Activated T-helper 2 cell treated with anti-CD3 and anti-CD28 coated beads, Interferon-gamma antibody, Interleukin-2, Interleukin-4, amounts not matched to agents 10 μg/mL and 5 μg/mL and 100 μg/mL, durations not matched to agents 14 hours and 24 hours and 36 hours (primary cell): Measurements from ENCODE around the gene PANX3. TPM values are rescaled to one million over a fixed set of nuclear protein-coding genes. Genes with fewer than 3 reads are reported as not detected.

Experiments
- DNase-seq: peaks from one replicate; pipeline ENCODE4 v3.0.0; 2021; ENCODE audit warnings: low spot score
- H3K27ac Mint-ChIP-seq: one replicate; pipeline ENCODE4 v1.8.0; 2021; ENCODE audit warnings: mixed read lengths
- H3K27me3 Mint-ChIP-seq: one replicate; pipeline ENCODE4 v1.8.0; 2021; ENCODE audit warnings: low read depth, mixed read lengths
- H3K36me3 Mint-ChIP-seq: one replicate; pipeline ENCODE4 v1.8.0; 2021; ENCODE audit warnings: low read depth, mixed read lengths
- H3K4me1 Mint-ChIP-seq: one replicate; pipeline ENCODE4 v1.8.0; 2021; ENCODE audit warnings: low read depth, mixed read lengths
- H3K4me3 Mint-ChIP-seq: one replicate; pipeline ENCODE4 v1.8.0; 2021; ENCODE audit warnings: low read depth, mild to moderate bottlenecking, moderate library complexity, mixed read lengths
- H3K9me3 Mint-ChIP-seq: one replicate; pipeline ENCODE4 v1.8.0; 2021; ENCODE audit warnings: mixed read lengths
- intact Hi-C: fragments of 100-400 bp; cut with micrococcal nuclease; formaldehyde crosslinking; loops from one replicate; pipeline ENCODE4 v1.15.1; 2023
- total RNA-seq: library from RNA; stranded (reverse); gene quantifications from 2 replicates; pipeline ENCODE4 v1.2.3, GENCODE V29; 2022

Gene PANX3
- total RNA-seq, 1 donor from 2014 or later: not detected

DNA sequence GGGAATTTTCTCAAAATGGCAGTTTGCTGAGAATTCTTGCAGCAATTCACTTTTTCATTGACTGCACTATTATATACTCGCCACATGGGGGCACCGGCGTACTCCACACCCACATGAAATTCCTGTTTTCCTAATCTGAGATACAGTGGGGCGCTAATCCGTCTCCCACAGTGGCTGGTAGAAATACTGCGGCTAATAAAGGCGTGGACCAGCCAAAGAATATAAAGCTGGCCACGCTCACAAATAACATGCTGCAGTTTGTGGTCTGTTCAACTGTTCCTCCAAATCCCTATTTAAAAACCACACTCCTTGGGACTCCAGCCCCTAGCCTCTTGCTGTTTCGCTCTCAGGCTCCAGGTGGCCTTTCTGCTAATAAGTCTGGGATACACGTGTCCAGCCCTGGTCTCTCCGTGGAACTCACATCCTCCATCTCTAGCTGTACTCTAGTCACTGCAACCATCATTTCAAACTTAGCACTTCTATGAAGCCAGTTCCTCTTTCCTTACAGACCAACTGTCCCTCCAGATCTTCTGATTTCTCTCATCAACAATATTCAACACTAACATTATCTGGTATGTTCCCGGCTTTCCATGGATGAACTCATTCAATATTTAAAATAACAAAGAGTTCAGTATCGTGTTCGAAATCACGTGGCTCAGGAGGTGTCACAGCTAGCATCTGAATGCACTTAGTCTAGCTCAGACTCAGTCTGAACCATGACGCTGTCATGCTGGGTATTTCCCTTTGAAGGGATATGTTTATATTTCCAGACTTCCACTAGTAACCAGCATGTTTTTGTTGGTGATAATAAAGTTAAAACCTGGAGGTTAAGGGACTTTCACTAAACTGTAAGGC lies 33.4 kb downstream of the PANX3 start:
- Mint-ChIP-seq H3K9me3 (no peaks in the 10 kb centered on the region), H3K4me1 (peaks cover 12% of the 10 kb centered on the region), H3K27me3 (no peaks in the 10 kb centered on the region), H3K36me3 (peaks cover 5% of the 10 kb centered on the region), H3K4me3 (no peak overlapping the region), H3K27ac (no peak overlapping the region)
- intact Hi-C loops: loop anchor here (1.0 kb wide), 2 partner anchors 119 to 193 kb away; no protein-coding TSS in a partner anchor
- DNase-seq: no peak

DNA sequence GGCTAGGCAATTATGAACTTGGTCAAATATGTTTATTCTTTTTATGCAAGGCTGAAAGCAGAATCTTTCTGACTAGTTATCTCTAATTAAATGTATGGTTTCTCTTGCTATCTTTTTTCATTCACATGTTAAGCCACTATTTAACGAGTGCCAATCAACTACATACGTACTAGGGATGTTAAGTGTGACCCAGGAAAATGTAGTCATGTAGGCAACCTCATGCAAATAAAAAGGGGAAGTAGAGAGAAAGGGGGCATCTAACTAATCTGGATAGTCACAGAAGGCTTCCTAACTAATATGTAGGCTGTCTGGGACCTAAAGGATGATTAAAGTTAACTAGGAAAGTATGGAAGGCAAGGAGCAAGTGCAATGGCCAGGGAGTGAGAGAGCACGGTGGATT lies 34.9 kb downstream of the PANX3 start:
- Mint-ChIP-seq H3K4me3 (no peak overlapping the region), H3K4me1 (peaks cover 12% of the 10 kb centered on the region), H3K27me3 (no peaks in the 10 kb centered on the region), H3K36me3 (no peaks in the 10 kb centered on the region), H3K27ac (no peak overlapping the region), H3K9me3 (no peaks in the 10 kb centered on the region)
- intact Hi-C loops: no loop called here
- DNase-seq: no peak

GRCh38 chr11:124648610-124649009 lies 37.4 kb downstream of the PANX3 start:
- H3K27ac Mint-ChIP-seq: no peak overlapping the region
- no peak overlapping the region for H3K4me3 Mint-ChIP-seq
- peaks cover 6% of the 10 kb centered on the region for H3K4me1 Mint-ChIP-seq
- DNase-seq: no peak
- intact Hi-C loops: no loop called here
- H3K36me3 Mint-ChIP-seq: no peaks in the 10 kb centered on the region
- H3K27me3 Mint-ChIP-seq: no peaks in the 10 kb centered on the region
- H3K9me3 Mint-ChIP-seq: no peaks in the 10 kb centered on the region

DNA sequence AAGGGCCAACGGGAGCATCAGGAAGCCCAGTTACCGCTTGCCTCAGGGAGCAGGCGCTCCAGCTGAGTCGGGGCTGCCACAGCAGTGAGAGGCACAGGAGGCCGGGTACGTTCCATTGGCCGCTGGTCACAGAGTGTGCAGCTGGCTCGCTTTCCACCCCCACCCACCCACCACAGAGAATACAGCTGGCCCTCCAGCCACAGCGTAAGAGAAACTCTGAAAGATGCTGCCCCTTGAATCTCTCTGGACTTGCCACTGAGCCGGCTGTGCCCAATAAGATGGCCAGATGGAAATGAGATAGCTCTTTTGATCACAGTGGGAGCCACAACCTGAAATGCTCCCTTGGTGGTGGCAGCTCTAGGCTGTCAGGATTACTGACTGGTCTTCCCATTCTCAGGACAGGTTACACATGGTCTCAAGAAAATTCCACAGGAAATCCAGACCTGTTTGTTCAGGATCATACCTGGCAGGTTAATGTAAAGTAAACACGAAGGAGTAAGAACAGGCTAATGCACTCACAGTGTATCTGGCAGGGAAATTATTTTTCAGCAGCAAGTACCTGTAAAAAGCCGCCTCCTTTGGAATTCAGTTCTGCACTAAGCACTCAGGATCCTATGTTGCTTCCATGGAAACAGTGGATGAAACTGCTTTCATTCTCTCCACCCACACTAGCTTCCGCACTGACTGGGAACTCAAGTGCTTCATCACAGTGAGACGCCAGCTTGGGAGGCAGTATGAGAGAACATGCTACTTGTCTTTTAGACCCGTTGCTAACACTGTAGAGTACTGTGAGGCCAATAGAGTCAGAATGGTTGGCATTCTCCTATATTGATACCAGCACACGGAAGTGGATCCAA lies 45.8 kb downstream of the PANX3 start:
- Mint-ChIP-seq H3K9me3 (no peaks in the 10 kb centered on the region), H3K36me3 (no peaks in the 10 kb centered on the region), H3K27ac (no peak overlapping the region), H3K4me3 (no peak overlapping the region), H3K27me3 (no peaks in the 10 kb centered on the region), H3K4me1 (no peaks in the 10 kb centered on the region)
- no peak for DNase-seq
- intact Hi-C loops: no loop called here

DNA sequence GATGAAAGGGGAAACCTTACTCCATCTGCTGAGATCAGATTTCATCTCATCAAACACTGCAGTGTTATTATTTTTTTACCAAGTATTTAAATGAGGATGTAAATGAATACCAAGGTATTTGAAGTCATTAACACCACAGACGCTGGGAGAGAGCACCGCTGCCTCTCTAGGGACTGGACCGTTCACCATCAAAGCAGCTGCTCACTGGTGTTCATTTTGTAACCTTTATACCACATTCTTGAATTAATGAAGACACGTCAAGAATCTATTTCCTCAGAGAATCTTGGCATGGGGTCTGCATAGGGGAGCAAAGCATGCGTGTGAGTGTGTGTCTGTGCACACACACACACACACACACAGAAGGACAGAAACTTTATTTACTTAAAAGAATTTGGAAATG lies 46.7 kb downstream of the PANX3 start:
- no peaks in the 10 kb centered on the region for H3K4me1 Mint-ChIP-seq
- H3K27me3 Mint-ChIP-seq: no peaks in the 10 kb centered on the region
- no peak overlapping the region for H3K4me3 Mint-ChIP-seq
- H3K27ac Mint-ChIP-seq: no peak overlapping the region
- no peaks in the 10 kb centered on the region for H3K36me3 Mint-ChIP-seq
- intact Hi-C loops: no loop called here
- no peaks in the 10 kb centered on the region for H3K9me3 Mint-ChIP-seq
- DNase-seq: no peak

- Mint-ChIP-seq H3K4me3 (no peak overlapping the region), H3K36me3 (no peaks in the 10 kb centered on the region), H3K27ac (no peak overlapping the region), H3K27me3 (no peaks in the 10 kb centered on the region), H3K4me1 (no peaks in the 10 kb centered on the region), H3K9me3 (no peaks in the 10 kb centered on the region)
- no peak for DNase-seq
- intact Hi-C loops: no loop called here
Measured at GRCh38 chr11:124658501-124658900, 47.3 kb downstream of the PANX3 start.

- H3K27ac Mint-ChIP-seq: no peak overlapping the region
- DNase-seq: no peak
- H3K4me3 Mint-ChIP-seq: no peak overlapping the region
- intact Hi-C loops: no loop called here
- H3K27me3 Mint-ChIP-seq: no peaks in the 10 kb centered on the region
- no peaks in the 10 kb centered on the region for H3K9me3 Mint-ChIP-seq
- H3K4me1 Mint-ChIP-seq: no peaks in the 10 kb centered on the region
- H3K36me3 Mint-ChIP-seq: no peaks in the 10 kb centered on the region
Measured at GRCh38 chr11:124658986-124659385, 47.8 kb downstream of the PANX3 start.

DNA sequence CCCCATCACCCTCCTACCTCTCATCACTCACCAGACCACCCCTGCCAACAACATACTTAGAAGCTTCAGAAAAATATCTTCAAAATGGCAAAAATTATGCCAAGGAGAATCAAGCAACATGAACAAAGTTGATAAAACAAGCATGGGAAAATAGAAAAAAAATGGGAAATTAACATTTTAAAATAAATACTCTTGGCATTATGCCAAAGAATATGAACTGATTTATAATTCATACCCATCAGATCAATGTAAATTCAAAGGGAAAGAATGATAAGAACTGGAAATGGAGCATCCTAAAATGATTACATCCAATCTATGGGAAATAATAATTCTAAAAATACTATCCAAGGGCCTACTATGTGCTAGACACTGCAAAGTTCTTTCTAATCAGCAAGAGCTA lies 50.3 kb downstream of the PANX3 start:
- Mint-ChIP-seq H3K36me3 (no peaks in the 10 kb centered on the region), H3K4me1 (no peaks in the 10 kb centered on the region), H3K4me3 (no peak overlapping the region), H3K9me3 (no peaks in the 10 kb centered on the region), H3K27ac (no peak overlapping the region), H3K27me3 (no peaks in the 10 kb centered on the region)
- intact Hi-C loops: no loop called here
- no peak for DNase-seq

- intact Hi-C loops: no loop called here
- no peak for DNase-seq
- no peaks in the 10 kb centered on the region for H3K4me1 Mint-ChIP-seq
- no peak overlapping the region for H3K4me3 Mint-ChIP-seq
- no peaks in the 10 kb centered on the region for H3K9me3 Mint-ChIP-seq
- H3K36me3 Mint-ChIP-seq: no peaks in the 10 kb centered on the region
- no peak overlapping the region for H3K27ac Mint-ChIP-seq
- no peaks in the 10 kb centered on the region for H3K27me3 Mint-ChIP-seq
Measured at GRCh38 chr11:124662106-124662505, 50.9 kb downstream of the PANX3 start.

- Mint-ChIP-seq H3K4me3 (no peak overlapping the region), H3K4me1 (no peaks in the 10 kb centered on the region), H3K36me3 (no peaks in the 10 kb centered on the region), H3K27me3 (no peaks in the 10 kb centered on the region), H3K27ac (no peak overlapping the region), H3K9me3 (no peaks in the 10 kb centered on the region)
- no peak for DNase-seq
- intact Hi-C loops: no loop called here
Measured at GRCh38 chr11:124663861-124664260, 52.6 kb downstream of the PANX3 start.

DNA sequence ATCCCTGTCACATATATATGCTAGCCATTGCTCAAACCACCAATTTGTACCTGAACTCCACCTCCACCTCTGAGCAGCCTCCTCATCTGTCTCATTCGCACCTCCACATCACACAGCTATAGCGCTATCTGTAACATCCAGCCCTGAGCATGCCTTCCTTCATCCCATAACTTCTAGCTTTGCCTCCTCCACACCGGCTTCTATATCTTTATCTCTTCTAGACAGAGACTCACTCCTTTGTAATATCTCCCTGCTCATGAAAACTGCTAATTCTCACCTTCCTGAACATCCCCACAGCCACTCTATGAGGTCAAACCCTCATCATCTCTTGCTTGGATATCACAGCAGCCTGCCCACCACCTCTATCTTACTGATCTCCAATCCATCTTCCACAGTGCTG lies 56.4 kb downstream of the PANX3 start:
- no peaks in the 10 kb centered on the region for H3K27me3 Mint-ChIP-seq
- H3K36me3 Mint-ChIP-seq: no peaks in the 10 kb centered on the region
- no peak for DNase-seq
- H3K27ac Mint-ChIP-seq: no peak overlapping the region
- H3K4me3 Mint-ChIP-seq: no peak overlapping the region
- H3K4me1 Mint-ChIP-seq: peaks cover 15% of the 10 kb centered on the region
- no peaks in the 10 kb centered on the region for H3K9me3 Mint-ChIP-seq
- intact Hi-C loops: no loop called here

- Mint-ChIP-seq H3K27ac (no peak overlapping the region), H3K36me3 (no peaks in the 10 kb centered on the region), H3K4me3 (no peak overlapping the region), H3K27me3 (no peaks in the 10 kb centered on the region), H3K4me1 (peaks cover 25% of the 10 kb centered on the region), H3K9me3 (no peaks in the 10 kb centered on the region)
- intact Hi-C loops: loop anchor here (1.0 kb wide), 3 partner anchors 94 to 197 kb away; no protein-coding TSS in a partner anchor
- peak; percentile 24 for DNase-seq
Measured at GRCh38 chr11:124669193-124669592, 58.0 kb downstream of the PANX3 start.
